ENCODE measurements around the gene TOR1AIP1.
"Not testable (repeated sequence)": the region's sequence is repeated elsewhere in the genome, so short reads cannot be mapped to it uniquely, and the experiment has no call there.

The TOR1AIP1 gene

DNA sequence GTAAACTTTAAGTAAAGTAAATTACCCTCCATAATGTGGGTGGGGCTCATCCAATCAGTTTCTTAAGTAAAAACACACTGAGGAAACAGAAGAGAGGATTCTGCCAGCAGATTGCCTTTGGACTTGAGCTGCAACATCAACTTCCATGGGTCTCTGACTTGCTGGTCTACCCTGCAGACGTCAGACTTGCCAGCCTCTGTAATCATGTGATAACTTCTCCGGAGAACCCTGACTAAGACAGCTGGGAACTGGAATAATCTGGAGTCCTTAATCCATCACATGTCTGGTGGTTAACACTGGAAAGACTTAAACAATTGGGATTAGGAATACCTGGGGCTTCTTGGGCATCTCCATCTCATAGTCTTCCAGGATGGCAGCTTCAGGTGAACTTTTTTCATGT is 59.4 kb downstream of the TOR1AIP1 start:
- no peak for DNase-seq

DNA sequence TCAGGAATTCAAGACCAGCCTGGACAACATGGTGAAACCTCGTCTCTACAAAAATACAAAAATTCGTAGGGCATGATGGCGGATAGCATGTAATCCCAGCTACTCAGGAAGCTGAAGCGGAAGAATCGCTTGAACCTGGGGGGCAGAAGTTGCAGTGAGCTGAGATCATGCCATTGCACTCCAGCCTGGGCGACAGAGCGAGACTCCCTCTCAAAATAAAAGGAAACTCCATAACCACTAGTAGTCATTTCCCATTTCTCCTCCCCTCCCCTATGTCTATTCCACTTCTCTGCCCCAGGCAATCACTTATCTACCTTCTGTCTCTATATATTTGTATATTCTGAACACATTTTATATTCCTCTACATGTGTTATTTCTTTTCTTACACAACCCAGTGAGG is 68.6 kb downstream of the TOR1AIP1 start:
- DNase-seq: no peak

DNA sequence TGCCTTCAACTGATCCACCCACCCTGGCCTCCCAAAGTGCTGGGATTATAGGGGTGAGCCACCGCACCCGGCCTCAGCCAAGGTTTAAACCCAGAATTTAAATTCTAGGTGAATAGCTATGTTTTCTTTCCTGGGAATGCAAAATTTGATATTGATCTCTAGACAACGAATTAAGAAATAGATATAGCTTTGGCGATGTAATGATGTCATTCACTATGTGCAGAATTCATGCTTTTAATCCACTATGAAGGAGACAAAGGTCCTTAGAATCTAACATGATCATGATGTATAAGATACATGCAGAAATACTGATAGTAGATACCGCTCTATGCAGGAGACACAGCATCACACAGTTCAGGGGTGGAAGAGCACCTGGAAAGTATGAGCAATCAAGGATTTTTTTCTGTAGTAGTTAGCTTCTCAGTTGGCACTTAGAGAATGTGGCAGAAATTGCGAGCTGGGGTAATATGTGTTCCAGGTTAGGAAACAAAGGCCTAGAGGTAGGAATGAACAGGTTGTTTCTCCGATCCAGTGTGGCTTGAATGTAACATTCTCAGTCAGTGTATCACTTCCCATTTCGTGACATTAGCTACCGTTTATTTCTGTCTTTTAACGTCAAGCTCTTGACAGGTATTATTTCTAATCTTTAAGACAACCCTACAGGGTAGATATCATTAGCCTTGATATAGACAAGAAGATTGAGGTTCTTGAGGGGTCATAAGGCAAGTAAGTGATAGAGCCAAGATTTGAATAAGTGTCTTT is 69.5 kb downstream of the TOR1AIP1 start:
- no peak for DNase-seq

DNA sequence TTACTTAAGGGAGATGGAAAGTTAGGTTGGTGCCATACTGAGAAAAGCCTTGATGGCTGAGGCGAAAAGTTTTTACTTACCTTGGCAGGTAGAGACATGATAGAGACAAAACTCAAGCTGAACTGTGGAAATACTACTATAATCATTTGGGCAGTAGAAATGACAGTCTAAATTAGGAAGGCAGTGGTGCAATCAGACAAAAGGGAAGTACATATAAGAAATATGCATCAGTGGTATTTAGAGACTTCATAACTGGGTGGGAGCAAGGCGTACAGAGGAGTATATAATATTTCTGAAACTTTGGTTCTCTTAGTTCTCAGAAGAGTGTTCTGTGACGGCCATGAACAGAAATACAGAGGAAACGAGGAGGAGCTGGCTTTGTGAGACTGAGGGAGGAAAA is 70.1 kb downstream of the TOR1AIP1 start:
- DNase-seq: no peak

DNA sequence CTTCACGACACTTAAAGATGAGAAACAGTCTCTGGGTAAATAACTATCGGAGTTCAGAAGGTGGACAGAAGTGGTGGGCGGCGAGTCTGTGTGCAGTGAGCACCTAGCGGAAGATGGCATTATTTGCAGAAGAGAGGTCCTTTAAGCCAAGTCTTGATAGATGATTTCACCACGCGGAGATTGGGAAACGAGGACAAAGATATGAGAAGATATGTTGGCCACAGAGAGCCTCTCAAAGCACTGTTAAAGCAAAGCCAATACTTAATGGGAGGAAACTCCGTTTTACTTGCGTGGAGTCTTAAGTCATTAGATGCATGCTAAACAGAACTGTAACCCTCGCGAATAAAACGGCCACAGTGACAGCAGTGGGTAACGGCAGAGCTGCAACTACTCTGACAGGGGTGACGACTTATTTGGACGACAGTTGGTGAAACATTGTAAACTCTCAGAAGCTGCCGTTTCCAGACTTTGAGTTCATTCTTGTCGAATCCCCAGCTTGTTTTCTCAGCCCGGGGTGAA is 71.9 kb downstream of the TOR1AIP1 start:
- no peak for DNase-seq

DNA sequence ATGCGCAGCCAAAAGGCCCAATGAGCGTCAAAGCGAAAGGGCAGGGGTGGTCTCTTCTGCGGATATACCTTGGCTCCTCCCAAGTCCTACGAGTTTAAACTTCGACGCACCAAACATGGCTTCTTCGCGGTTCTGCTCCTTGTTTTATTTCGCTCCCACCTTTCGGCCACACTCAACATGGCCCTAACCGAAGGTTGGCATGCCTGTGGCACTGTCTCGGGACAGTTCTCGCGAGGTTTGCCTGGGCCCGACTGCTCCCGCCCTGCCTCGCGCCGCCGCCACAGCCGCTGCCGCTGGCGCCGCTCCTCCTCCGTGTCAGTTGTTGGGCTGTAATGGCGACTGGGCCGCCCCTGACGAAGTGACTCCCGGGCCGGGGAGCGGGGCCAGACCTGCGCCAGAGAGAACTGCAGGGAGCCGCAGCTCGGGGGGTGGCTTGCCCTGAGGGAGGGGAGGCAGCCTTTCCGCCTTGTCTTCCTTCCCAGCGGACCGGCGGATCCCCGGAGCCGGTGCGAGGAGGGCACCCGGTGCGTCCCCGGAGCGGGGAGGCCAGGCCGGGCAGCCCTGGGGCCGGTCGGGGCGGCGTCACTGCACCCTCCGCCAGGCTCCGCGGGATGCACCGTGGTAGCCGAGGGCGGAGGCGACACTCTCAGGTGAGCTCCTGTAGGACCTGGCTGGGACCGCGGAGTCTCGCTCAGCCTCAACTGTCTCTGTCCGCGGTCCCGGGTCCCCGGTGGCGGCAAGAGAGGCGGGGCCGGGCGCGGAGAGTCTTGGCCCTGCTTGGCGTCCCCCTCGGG is 72.6 kb downstream of the TOR1AIP1 start, which contains the start of gene CEP350:
CEP350 (plus strand) TSS at position 318 of the 794 bp plus-strand sequence. CDS start 31,372 bp downstream, outside the sequence.
- peak; percentile 99 for DNase-seq

DNA sequence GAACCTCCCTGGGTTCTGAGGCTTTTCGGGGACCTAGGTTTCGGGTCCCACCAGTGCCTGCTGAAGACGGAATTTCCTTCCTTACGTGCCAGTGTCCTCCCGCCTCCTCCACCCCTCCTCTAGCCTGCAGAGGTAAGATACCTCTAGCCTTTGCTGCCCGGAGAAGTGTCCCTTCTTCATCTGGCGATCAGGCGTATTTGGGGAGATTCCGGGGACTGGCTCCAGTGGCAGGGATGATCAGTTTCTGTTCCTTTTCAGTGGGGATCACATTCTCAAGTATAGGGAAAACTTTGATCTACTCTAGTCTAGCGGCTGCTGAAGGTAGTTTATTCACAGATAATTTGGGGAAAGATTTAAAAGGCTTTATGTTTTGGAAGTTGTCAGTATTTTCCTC is 73.2 kb downstream of the TOR1AIP1 start:
- DNase-seq: no peak

DNA sequence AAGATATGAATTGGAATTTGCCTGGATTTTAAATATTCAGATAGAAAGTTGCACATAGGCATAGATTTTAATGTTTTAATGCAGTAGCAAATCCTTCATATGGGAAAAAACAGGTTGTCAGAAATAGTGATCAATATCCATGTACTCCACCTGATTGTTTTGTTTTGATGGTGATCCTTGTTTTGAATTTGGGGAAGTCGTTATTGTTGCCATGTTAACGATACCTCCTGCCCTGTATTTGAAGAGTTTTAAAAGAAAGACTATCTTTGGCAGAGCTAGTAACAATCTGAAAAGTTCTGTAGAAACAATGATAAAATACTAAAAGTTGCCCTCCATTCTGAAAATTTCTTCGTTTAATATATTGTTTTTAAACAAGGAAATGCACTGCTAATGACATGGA is 73.6 kb downstream of the TOR1AIP1 start:
- DNase-seq: no peak

DNA sequence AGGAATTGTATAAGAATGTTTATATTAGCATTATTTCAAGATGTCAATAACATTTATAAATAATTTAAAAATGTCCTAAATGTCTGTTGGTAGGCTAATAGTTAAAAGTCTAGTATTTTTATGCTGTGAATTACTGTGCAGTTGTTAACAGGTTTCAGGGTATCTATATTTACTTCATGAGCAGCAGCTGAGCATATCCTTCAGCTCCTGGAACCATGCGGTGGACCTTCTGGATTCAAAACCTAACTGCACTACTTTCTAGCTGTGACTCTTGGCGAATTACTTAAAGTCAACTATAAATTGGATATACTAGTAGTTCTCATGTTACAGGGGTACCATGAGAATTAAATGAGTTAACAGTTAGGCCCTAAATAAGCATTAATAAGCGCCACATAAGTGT is 76.3 kb downstream of the TOR1AIP1 start:
- DNase-seq: no peak

DNA sequence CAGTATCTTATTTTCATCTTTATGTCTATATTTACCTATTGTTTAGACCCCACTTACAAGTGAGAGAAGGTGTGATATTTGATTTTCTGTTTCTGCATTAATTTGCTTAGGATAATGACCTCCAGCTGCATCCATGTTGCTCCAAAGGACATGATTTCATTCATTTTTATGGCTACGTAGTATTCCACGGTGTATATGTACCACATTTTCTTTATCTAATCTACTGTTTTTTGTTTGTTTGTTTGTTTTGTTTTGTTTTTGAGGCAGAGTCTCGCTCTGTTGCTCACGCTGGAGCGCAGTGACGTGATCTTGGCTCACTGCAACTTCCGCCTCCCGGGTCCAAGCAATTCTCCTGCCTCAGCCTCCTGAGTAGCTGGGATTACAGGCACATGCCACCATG is 80.1 kb downstream of the TOR1AIP1 start:
- DNase-seq: not testable (repeated sequence)

DNA sequence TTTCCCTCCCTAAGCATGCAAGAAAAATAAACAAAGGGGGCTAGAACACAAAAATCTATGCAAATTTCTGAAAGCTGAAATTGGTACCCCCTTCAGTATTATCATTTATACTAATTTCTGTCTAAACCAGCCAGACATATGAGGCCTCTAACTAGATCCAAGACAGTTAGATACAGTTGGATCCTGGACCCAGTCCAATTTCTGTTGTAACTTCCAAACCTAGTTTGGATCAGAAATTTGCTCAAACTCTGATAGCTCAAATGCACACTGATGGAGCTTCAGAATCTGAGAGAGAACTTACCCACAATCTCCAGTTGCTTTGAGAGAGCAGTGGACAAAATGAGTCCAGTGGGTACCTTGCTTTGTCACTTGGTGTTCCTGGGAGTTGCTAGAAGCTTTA is 84.5 kb downstream of the TOR1AIP1 start:
- no peak for DNase-seq

DNA sequence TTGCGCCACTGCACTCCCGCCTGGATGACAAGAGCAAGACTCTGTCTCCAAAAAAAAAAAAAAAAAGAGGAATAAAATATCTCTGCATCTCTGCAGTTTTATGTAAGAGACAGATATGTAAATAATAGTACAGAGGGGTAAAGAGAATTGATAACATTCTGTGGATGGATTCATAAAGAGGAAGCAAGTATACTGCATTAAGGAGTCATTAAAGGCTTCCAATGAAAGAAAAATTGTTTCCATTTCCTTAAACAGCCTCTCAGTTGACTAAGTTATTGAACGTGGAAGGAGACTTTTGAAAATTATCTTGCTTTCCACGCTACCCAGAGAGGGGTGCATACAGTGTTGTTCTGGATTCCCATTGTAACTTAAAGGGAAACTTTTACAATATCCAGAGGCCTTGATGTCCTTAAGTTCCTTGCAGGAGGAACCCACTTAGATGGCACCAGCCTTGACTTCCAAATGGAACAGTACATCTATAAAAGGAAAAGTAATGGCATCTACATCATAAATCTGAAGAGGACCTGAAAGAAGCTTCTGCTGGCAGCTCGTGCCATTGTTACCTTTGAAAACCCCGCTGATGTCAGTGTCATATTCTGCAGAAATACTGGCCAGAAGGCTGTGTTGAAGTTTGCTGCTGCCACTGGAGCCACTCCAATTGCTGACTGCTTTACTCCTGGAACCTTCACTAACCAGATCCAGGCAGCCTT is 86.4 kb downstream of the TOR1AIP1 start:
- DNase-seq: no peak

DNA sequence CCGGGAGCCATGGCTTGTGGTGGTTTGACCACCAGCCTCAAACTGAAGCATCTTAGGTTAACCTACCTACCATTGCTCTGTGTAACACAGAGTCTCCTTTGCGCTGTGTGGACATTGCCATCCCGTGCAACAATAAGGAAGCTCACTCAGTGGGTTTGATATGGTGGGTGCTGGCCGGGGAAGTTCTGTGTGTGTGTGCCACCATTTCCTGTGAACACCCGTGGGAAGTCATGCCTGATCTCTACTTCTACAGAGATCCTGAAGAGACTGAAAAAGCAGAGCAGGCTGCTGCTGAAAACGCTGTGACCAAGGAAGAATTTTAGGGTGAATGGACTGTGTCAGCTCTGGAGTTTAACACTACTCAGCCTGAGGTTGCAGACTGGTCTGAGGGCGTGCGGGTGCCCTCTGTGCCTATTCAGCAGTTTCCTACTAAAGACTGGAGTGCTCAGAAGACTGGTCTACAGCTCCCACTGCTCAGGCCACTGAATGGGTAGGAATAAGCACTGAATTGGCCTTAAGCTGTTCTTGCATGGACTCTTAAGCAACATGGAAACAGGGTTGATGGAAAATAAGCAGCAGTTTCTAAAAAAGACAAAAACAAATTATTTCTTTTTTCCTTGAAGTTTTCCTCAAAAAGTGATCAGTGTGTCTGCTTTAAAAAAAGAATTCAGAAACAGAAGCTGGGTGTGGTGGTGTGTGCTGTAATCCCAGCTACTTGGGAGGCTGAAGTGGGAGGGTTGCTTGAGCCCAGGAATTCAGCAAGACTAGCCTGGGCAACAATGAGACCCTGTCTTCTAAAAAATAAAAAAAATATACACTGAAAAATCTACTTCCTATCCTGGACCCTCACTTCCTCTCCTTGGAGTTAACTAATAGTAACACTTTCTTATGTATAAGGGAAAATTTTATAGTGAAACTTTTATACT is 87.2 kb downstream of the TOR1AIP1 start:
- DNase-seq: no peak
